ENCODE results near the gene GPR156.

GPR156 gene

GRCh38 chr3:120192159-120192558, 92.9 kb downstream of the GPR156 start:
- FAIRE-seq, result no peak

DNA sequence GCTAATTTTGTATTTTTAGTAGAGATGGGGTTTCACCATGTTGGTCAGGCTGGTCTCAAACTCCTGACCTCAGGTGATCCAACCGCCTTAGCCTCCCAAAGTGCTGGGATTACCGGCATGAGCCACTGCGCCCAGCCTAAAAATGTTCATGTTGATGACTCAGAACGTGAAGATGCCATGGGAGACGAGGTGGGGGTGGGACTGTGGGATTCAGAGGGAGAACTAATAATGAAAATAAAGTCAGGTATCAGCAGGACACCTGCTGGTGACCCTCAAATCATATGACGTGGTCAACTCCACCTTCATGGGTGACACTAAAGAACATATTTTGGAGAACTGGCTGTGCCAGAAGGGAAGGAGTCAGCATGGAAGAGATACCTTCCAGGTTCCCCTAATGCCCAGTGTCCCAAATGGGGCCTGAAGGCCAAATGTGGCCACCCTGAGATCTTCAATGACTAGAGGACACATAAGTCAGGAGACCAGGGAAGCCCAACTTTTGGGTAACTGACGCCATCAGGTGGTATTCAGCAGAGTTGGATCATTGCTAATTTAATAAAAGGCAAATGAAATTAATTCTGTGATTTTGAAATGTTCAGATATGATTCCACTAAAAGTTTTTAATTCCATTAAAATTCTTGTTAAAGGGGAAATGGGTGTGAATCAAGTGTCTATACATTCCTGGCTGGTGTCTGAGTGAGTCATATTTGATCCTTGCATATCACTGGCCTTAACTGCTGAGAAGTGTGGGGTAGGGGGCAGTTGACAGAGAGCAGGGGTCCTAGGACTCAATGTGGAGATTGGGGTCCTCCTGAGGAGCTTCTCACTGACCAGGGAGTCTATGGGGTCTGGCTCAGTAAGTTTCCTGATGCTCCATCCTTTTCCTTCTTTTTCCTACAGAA, 102.2 kb downstream of the GPR156 start:
- no peak for FAIRE-seq

- no peak for FAIRE-seq
Observed at GRCh38 chr3:120181632-120182031, 103.4 kb downstream of the GPR156 start.

- FAIRE-seq, result no peak
Observed at GRCh38 chr3:120180731-120181412, 104.2 kb downstream of the GPR156 start.

DNA sequence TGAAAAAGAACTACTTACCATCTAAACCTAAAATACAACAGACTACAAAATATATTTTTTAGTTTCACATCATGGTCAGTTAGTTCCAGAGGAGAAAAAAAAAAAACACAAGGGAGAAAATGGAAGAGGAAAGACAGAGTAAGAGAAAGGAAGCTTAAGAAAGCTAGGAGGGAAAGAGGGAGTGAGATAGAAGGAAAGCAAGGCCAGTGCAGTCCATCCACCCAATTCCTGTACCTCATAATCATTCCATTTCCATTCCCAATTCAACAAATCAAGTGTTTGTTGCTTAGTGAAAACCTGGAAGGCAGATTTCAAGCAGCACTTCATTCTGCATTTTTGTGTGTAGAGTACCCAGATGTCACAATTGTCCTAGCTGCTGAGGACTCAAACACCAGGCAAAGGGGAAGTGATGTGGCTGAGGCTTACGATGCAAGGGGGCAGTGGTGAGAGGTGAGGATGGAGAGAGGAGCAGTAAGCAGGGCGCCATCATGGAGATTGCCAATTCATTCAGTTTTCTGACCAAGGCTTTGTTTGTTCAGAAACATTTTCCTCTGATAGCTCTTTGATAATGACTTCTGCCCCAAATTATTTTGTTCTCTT, 107.2 kb downstream of the GPR156 start:
- FAIRE-seq, result no peak

GRCh38 chr3:120177151-120177550, 107.9 kb downstream of the GPR156 start:
- FAIRE-seq, result no peak

DNA sequence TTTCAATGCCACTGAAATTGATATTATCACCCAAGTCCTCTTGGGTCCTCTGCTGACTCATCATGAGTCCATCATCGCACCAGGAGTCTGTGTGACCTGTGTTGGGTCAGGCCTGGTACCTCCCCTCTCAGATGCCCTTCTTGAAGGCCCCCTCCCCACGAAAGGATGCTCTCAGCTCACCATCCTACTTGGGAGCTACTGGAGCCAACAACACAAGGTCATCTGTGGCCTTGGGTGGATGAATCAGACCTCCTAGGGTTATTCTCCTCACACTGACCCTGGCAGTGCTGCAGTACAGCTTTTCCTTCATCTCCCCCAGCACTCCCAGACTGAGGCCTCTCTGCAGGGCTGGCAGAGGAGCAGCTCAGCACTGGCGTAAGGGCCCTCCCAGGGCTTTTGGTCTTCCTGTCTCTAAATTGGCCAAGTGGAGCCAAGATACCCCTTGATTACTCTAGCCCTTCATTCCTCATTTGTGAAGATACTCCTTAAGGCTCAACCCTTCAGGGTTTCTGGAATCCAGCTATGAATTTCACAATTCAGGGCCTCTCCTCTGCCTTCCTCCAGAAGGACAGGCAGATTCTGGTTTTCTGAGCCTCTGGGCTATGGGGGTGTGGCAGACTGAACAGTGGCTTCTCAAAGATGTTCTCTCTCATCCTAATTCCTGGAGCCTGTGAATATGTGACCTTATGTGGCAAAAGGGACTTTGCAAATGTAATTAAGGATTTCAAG, 110.0 kb downstream of the GPR156 start:
- no peak for FAIRE-seq

- no peak for FAIRE-seq
Observed at GRCh38 chr3:120173056-120173675, 111.9 kb downstream of the GPR156 start.

- FAIRE-seq, result no peak
Observed at GRCh38 chr3:120172070-120172469, 113.0 kb downstream of the GPR156 start.

DNA sequence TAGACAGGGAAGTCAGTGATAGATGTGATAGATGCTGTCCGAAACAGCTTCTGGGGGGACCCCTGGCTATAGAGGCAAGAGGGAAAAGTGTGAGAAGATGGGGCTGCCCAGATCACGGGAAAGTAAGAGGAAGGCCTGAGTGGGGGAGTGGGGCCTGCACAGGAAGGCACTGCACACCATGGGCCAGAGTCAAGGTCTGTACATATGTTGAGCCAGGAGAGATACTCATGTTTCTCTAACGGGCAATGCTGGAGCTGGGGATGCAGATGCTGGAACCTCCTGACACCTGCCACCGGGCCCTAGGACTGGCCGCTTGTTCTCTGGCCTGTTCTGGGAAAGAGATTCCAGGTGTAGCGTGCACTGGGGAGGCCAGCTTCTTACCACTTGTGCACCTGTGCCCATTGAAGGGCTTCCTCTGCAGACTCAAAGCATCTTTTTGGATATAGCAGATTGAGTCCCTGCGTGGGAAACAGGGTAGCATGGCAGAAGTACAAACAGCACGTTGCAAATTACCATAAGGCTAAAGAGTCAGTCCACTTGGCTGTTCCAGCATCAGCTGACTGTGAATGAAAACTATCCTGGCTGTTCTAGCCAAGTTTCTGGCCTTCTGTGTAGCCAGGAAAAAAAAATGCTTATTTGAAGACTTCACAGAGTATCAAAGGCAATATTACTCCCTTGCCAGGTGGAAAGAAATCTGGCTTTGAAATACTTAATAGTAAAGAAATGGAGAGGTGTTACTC, 113.7 kb downstream of the GPR156 start:
- no peak for FAIRE-seq

DNA sequence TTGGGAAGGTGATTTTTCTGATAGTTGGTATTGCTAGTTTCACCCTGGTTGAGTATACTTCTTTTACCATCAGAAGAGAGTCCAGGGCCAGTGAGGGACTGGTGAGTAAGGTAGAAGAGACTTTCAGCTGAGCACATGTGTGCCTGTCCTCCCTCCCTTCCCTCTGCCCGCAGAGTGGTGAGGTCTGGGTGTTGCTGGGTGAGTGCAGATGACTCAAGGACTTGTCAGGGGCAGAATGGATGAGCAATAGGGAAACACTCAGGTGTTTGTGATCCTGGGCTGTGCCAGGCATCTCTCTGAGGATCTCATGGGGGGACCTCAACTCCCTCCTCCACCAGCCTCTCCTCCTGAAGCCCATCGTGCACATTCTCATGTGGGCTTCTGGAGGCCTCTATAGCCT, 114.8 kb downstream of the GPR156 start:
- FAIRE-seq, result no peak

DNA sequence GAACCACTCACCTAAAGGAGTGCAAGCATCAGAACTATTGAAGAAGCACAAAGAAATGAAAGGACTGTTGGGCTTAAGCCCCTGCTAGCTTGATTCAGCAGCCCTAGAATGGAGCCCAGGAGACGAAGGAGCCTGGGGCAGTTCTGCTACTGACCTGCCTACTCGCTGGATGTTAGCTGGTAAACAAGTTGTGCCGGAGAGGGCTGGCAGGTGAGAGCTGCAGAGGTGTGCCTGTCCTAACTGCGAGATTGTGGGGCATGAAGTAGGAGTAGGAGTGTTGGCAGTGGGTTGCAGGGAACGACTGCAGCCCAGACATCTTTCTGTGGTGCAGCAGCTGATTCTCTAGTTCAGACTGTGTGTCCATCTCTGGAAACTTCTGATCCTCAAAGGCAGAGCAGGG, 115.6 kb downstream of the GPR156 start:
- FAIRE-seq, result no peak

DNA sequence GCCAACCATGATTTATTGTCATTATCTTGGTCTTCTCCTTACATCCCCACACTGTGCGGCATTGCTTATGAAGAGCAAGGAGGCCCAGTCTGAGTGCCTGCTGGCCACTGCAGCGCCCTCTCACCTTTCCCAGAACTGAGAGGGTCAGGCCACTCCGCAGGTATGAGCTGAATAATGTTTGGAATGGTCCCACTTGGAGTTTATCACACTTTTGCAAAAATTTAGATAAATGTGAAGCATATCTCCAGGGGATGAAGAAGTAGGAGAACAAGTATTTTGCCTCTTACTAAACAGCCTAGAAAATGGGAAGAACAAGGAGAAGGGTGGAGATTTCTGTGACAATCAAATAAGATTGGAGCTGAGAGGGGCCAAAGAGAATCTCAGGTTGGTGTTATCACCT, 116.4 kb downstream of the GPR156 start:
- no peak for FAIRE-seq

DNA sequence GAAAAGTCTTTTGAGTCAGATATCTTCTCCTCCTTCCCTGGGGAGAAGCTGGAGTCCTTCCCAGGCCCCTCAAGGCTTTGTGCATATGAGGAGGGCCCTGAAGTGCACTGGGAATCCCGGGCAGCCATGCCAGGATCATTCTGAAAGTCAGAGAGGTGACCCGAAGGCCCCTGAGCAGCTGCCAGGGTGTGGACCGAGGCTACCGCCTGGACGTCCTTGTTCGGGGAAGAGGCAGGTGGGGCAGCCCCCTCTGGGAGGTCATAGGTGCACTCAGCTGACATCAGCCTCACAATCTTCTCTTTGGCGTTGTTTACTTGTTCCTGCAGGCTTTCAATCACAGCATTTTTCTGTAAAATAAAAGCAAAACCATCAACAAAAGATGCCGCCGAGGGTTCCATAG, 117.0 kb downstream of the GPR156 start:
- FAIRE-seq, result no peak

GRCh38 chr3:120167488-120167887, 117.5 kb downstream of the GPR156 start:
- FAIRE-seq, result no peak

- FAIRE-seq, result no peak
Observed at GRCh38 chr3:120163816-120164215, 121.2 kb downstream of the GPR156 start.

GRCh38 chr3:120163026-120163425, 122.0 kb downstream of the GPR156 start:
- no peak for FAIRE-seq

DNA sequence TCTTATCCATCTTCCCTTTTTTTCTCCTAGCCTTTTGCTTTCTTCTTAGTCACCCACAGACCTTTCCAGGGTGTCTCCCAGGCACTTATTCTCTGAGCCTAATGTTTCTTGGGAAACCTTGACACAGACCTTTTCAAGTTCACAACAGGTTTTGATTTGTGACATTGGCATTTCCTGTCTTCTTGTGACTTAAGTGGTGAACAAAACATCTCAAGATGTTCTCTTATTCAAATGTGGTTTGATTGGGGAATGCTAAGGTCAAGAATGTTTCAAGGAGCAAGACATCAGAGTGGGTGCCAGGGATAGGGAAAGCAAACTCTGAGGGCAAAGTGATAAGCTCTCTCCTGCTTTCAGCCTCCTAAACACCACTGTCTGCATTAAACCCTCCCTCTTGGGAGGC, 122.6 kb downstream of the GPR156 start:
- no peak for FAIRE-seq

DNA sequence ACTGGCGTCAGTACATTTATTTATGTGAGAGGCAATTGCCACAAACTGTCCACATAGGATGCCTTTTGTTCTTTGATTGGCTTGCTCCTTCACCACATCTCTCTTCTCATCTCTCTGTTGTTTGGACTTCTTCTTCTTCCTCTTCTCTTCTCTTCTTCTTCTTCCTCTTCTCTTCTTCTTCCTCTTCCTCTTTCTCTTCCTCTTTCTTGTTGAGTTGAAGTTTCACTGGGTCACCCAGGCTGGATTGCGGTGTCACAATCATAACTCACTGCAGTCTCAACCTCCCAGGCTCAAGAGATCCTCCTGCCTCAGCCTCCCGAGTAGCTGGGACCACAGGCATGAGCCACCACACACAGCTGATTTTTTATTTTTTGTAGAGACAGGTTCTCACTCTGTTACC, 123.1 kb downstream of the GPR156 start:
- FAIRE-seq, result no peak

- no peak for FAIRE-seq
Observed at GRCh38 chr3:120160050-120160449, 125.0 kb downstream of the GPR156 start.

DNA sequence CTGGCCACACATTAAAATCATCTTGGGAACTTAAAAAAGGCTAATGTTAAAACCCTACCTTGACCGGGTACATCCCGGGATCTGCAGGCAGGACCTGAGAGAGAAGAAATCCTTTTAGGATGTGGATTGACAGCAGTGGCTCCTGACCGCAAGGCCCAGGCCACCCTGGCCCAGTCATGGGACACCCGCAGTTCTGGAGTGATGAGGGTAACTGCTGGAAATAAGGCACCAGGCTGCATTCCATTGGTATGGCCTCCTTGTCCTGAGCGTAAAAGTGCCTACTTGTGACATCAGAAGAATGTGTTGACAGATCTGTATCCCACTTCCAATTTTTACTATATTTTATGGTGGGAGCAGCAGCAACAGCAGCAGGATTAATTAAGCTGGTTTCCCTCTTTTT, 127.3 kb downstream of the GPR156 start:
- FAIRE-seq, result no peak

DNA sequence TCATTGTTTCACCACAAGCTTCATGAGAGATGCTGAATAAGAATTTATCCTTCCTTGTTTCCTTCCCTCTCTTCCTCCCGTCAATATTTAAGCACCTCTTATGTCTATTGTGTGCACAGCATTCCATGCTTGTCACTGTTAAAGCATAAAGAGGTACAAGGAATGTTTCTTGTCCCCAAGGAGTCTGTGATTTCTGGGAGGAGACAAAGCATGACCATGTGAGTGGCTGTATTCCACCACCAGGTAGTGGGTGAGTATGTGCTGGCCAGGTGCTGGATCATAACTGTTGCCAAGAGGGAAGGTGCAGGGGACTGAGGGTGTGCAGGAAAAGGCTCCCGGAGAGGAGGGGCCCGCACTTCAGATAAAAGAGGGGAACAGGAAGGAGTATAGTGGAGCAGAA, 127.9 kb downstream of the GPR156 start:
- FAIRE-seq, result no peak

Data from A204.1 (cell line).